ENCODE results near the gene CAPS.

- TF ChIP-seq USF2 (CRISPR knock-in tag; IDR thresholded peaks at IDR 0.05): no peak
- TF ChIP-seq CREB1 (CRISPR knock-in tag; IDR thresholded peaks at IDR 0.05): no peak
- no peak for TF ChIP-seq ZNF416 (CRISPR knock-in tag; IDR thresholded peaks at IDR 0.05)
- TF ChIP-seq MAX (CRISPR knock-in tag; IDR thresholded peaks at IDR 0.05): no peak
- no peak for TF ChIP-seq RELA (CRISPR knock-in tag; IDR thresholded peaks at IDR 0.05; ENCODE audit: borderline replicate concordance)
- no peak for TF ChIP-seq ATF1 (CRISPR knock-in tag; IDR thresholded peaks at IDR 0.05)
- no peak for TF ChIP-seq AFF4 (CRISPR knock-in tag; IDR thresholded peaks at IDR 0.05; ENCODE audit: borderline replicate concordance)
- TF ChIP-seq JUN (CRISPR knock-in tag; IDR thresholded peaks at IDR 0.05): no peak
- no peak for TF ChIP-seq CTCF (IDR thresholded peaks at IDR 0.05)
Observed at GRCh38 chr19:5956323-5956722, 42.3 kb downstream of the CAPS start.
